ENCODE measurements around the gene IFT122.

The IFT122 gene

GRCh38 chr3:129460155-129460554 is 20.1 kb downstream of the IFT122 start:
- TF ChIP-seq GABPA (IDR thresholded peaks at IDR 0.05; ENCODE audit: low read depth) (no peak), SPI1 (IDR thresholded peaks at IDR 0.05; ENCODE audit: borderline replicate concordance, low read depth) (no peak), POLR2AphosphoS5 (IDR thresholded peaks at IDR 0.05; ENCODE audit: low read depth) (no peak)
- TF ChIP-seq, protein P1, sequence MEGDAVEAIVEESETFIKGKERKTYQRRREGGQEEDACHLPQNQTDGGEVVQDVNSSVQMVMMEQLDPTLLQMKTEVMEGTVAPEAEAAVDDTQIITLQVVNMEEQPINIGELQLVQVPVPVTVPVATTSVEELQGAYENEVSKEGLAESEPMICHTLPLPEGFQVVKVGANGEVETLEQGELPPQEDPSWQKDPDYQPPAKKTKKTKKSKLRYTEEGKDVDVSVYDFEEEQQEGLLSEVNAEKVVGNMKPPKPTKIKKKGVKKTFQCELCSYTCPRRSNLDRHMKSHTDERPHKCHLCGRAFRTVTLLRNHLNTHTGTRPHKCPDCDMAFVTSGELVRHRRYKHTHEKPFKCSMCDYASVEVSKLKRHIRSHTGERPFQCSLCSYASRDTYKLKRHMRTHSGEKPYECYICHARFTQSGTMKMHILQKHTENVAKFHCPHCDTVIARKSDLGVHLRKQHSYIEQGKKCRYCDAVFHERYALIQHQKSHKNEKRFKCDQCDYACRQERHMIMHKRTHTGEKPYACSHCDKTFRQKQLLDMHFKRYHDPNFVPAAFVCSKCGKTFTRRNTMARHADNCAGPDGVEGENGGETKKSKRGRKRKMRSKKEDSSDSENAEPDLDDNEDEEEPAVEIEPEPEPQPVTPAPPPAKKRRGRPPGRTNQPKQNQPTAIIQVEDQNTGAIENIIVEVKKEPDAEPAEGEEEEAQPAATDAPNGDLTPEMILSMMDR (IDR thresholded peaks at IDR 0.05; ENCODE audit: insufficient read depth, low read length) = no peak
- TF ChIP-seq, protein P2, sequence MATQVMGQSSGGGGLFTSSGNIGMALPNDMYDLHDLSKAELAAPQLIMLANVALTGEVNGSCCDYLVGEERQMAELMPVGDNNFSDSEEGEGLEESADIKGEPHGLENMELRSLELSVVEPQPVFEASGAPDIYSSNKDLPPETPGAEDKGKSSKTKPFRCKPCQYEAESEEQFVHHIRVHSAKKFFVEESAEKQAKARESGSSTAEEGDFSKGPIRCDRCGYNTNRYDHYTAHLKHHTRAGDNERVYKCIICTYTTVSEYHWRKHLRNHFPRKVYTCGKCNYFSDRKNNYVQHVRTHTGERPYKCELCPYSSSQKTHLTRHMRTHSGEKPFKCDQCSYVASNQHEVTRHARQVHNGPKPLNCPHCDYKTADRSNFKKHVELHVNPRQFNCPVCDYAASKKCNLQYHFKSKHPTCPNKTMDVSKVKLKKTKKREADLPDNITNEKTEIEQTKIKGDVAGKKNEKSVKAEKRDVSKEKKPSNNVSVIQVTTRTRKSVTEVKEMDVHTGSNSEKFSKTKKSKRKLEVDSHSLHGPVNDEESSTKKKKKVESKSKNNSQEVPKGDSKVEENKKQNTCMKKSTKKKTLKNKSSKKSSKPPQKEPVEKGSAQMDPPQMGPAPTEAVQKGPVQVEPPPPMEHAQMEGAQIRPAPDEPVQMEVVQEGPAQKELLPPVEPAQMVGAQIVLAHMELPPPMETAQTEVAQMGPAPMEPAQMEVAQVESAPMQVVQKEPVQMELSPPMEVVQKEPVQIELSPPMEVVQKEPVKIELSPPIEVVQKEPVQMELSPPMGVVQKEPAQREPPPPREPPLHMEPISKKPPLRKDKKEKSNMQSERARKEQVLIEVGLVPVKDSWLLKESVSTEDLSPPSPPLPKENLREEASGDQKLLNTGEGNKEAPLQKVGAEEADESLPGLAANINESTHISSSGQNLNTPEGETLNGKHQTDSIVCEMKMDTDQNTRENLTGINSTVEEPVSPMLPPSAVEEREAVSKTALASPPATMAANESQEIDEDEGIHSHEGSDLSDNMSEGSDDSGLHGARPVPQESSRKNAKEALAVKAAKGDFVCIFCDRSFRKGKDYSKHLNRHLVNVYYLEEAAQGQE (IDR thresholded peaks at IDR 0.05; ENCODE audit: insufficient replicate concordance, low read depth) = no peak
- DNase-seq (ENCODE audit: low read depth in 1 of 2, low spot score in 1 of 2) = no peak
- Histone ChIP-seq H3K4me3 (replicated peaks; ENCODE audit: insufficient read depth, low read length) (no peak overlapping the region), H3K27ac (replicated peaks) (no peak overlapping the region), H3K27me3 (ENCODE audit: insufficient read depth, poor library complexity, severe bottlenecking) (no peaks in the 10 kb centered on the region)

DNA sequence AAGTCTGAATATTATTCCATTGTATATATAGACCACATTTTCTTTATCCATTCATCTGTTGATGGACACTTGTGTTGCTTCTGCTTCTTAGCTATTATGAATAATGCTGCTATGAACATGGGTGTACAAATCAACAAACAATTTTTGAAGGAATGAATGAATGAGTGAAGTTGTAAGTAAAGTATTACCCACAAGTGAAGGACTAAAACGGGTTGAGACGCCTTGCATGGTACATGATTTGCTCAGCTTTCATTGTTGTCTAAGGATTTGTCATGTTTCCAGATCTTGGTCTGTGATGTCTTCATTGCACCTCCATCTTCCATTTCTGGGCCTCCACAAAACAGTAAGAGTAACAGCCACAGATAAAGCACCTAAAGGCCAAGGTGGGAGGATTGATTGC is 20.5 kb downstream of the IFT122 start:
- Histone ChIP-seq H3K4me3 (replicated peaks; ENCODE audit: insufficient read depth, low read length) (no peak overlapping the region), H3K27me3 (ENCODE audit: insufficient read depth, poor library complexity, severe bottlenecking) (no peaks in the 10 kb centered on the region), H3K27ac (replicated peaks) (no peak overlapping the region)
- no peak for DNase-seq (ENCODE audit: low read depth in 1 of 2, low spot score in 1 of 2)
- TF ChIP-seq SPI1 (IDR thresholded peaks at IDR 0.05; ENCODE audit: borderline replicate concordance, low read depth) (no peak), GABPA (IDR thresholded peaks at IDR 0.05; ENCODE audit: low read depth) (no peak), POLR2AphosphoS5 (IDR thresholded peaks at IDR 0.05; ENCODE audit: low read depth) (no peak)
- TF ChIP-seq, protein P1 (IDR thresholded peaks at IDR 0.05; ENCODE audit: insufficient read depth, low read length) = no peak
- TF ChIP-seq, protein P2 (IDR thresholded peaks at IDR 0.05; ENCODE audit: insufficient replicate concordance, low read depth) = no peak

GRCh38 chr3:129461022-129461421 is 21.0 kb downstream of the IFT122 start:
- TF ChIP-seq POLR2AphosphoS5 (IDR thresholded peaks at IDR 0.05; ENCODE audit: low read depth) = no peak
- no peak for DNase-seq (ENCODE audit: low read depth in 1 of 2, low spot score in 1 of 2)
- Histone ChIP-seq H3K27me3 (ENCODE audit: insufficient read depth, poor library complexity, severe bottlenecking) (no peaks in the 10 kb centered on the region), H3K4me3 (replicated peaks; ENCODE audit: insufficient read depth, low read length) (no peak overlapping the region), H3K27ac (replicated peaks) (no peak overlapping the region)

- Histone ChIP-seq H3K27ac (replicated peaks) (no peak overlapping the region), H3K27me3 (ENCODE audit: insufficient read depth, poor library complexity, severe bottlenecking) (no peaks in the 10 kb centered on the region), H3K4me3 (replicated peaks; ENCODE audit: insufficient read depth, low read length) (no peak overlapping the region)
- DNase-seq (ENCODE audit: low read depth in 1 of 2, low spot score in 1 of 2) = no peak
- no peak for TF ChIP-seq GABPA (IDR thresholded peaks at IDR 0.05; ENCODE audit: low read depth)
- TF ChIP-seq, protein P1 (IDR thresholded peaks at IDR 0.05; ENCODE audit: insufficient read depth, low read length) = no peak
- no peak for TF ChIP-seq POLR2AphosphoS5 (IDR thresholded peaks at IDR 0.05; ENCODE audit: low read depth)
- TF ChIP-seq SPI1 (IDR thresholded peaks at IDR 0.05; ENCODE audit: borderline replicate concordance, low read depth) = no peak
- TF ChIP-seq, protein P2 (IDR thresholded peaks at IDR 0.05; ENCODE audit: insufficient replicate concordance, low read depth) = no peak
These were observed 21.6 kb downstream of the IFT122 start for GRCh38 chr3:129461461-129462146.
